Measurements from ENCODE around the gene ABHD2. TPM values are rescaled to one million over a fixed set of nuclear protein-coding genes. Genes with fewer than 3 reads are reported as not detected.
"Not testable (repeated sequence)": the region's sequence is repeated elsewhere in the genome, so short reads cannot be mapped to it uniquely, and the experiment has no call there.

ABHD2 gene
- total RNA-seq, 1 experiment from 2014 or later = 148 TPM

DNA sequence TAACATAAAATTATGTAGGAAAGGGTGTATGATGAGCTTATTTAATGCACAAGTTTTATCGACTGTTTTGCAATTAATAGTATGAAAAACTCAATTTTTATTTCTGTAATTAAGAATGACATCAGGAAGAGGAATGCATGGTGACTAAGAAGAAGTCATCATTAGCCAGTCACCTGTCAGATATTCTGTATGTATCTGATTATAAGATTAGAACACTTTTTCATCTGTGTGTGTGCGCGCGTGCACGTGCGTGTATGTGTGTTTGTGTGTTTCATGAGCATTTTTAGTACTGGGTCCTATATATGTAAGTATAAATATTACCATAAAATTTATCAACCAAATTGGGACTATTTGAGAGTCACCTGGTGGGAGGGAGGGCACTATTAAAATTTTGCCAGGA lies 5.0 kb upstream of the ABHD2 start:
- Histone ChIP-seq H3K4me1 (replicated peaks; ENCODE audit: insufficient read depth) (peaks cover 10% of the 10 kb centered on the region), H4K20me1 (ENCODE audit: insufficient read depth) (no peaks in the 10 kb centered on the region), H3K9me3 (ENCODE audit: insufficient read depth, low read depth) (no peaks in the 10 kb centered on the region), H2AFZ (no peak overlapping the region), H3K36me3 (ENCODE audit: low read depth) (no peaks in the 10 kb centered on the region), H3F3A (ENCODE audit: insufficient read depth, low read depth) (peaks cover 11% of the 10 kb centered on the region), H3K79me2 (ENCODE audit: low read depth) (no peaks in the 10 kb centered on the region), H3K4me3 (no peak overlapping the region), H3K27me3 (ENCODE audit: insufficient read depth, low read depth) (no peaks in the 10 kb centered on the region), H3K4me2 (no peak overlapping the region), H3K27ac (no peak overlapping the region), H3K9me2 (ENCODE audit: insufficient read depth) (no peaks in the 10 kb centered on the region)
- intact Hi-C loops (cut with micrococcal nuclease; ENCODE audit: unreplicated experiment) = no loop called here
- TF ChIP-seq, protein P1, sequence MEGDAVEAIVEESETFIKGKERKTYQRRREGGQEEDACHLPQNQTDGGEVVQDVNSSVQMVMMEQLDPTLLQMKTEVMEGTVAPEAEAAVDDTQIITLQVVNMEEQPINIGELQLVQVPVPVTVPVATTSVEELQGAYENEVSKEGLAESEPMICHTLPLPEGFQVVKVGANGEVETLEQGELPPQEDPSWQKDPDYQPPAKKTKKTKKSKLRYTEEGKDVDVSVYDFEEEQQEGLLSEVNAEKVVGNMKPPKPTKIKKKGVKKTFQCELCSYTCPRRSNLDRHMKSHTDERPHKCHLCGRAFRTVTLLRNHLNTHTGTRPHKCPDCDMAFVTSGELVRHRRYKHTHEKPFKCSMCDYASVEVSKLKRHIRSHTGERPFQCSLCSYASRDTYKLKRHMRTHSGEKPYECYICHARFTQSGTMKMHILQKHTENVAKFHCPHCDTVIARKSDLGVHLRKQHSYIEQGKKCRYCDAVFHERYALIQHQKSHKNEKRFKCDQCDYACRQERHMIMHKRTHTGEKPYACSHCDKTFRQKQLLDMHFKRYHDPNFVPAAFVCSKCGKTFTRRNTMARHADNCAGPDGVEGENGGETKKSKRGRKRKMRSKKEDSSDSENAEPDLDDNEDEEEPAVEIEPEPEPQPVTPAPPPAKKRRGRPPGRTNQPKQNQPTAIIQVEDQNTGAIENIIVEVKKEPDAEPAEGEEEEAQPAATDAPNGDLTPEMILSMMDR (conservative IDR thresholded peaks at IDR 0.05) = no peak
- ChIA-PET CTCF (no interaction called here), POLR2A (ENCODE audit: unreplicated experiment) (no interaction called here)
- BruUV-seq (replicated peaks) = no TSS peak
- no peak for DNase-seq

DNA sequence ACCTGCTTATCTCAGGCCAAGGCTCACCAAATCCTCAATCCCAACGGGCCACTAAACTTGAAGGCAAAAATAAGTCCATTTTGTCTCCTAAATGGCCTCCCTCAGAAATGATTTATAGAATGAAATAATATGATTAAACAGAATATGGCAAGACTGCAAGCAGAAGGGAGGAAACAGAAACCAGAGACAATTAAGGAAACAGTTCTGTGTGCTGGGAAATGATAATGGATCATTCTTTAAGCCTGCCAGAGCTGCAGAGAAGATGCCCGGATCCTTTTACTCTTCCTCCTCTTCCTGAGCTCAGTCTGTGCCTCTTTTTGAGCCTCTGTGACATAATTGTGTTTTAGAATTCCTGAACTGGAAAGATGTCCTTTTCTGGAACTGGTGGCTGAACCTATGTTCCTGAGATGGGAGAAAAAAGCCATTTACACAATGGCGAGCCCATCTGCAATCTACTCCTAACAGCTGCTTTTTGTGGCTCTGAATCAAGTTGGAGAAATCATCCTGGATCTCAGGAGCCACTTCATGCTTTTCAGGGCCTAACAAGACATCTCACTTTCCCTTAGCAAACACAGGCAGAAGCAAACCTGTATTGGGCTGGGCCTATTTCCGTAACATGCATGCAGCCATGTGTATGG lies 2.8 kb upstream of the ABHD2 start:
- intact Hi-C loops (cut with micrococcal nuclease; ENCODE audit: unreplicated experiment) = loop anchor here (5.0 kb wide), 1 partner anchor 42 kb away; no protein-coding TSS in a partner anchor
- TF ChIP-seq EZH2 (IDR thresholded peaks at IDR 0.05; ENCODE audit: low read depth) = no peak
- TF ChIP-seq, protein P1 (conservative IDR thresholded peaks at IDR 0.05) = no peak
- Histone ChIP-seq H3K4me3 (no peak overlapping the region), H3K27me3 (ENCODE audit: insufficient read depth, low read depth) (no peaks in the 10 kb centered on the region), H3K4me1 (replicated peaks; ENCODE audit: insufficient read depth) (peaks cover 25% of the 10 kb centered on the region), H2AFZ (no peak overlapping the region), H4K20me1 (ENCODE audit: insufficient read depth) (no peaks in the 10 kb centered on the region), H3K9me2 (ENCODE audit: insufficient read depth) (no peaks in the 10 kb centered on the region), H3K4me2 (no peak overlapping the region), H3K79me2 (ENCODE audit: low read depth) (peaks cover 18% of the 10 kb centered on the region), H3K9me3 (ENCODE audit: insufficient read depth, low read depth) (no peaks in the 10 kb centered on the region), H3F3A (ENCODE audit: insufficient read depth, low read depth) (peaks cover 11% of the 10 kb centered on the region), H3K36me3 (ENCODE audit: low read depth) (no peaks in the 10 kb centered on the region), H3K27ac (no peak overlapping the region)
- ChIA-PET POLR2A (ENCODE audit: unreplicated experiment) (no interaction called here), CTCF (no interaction called here)
- no peak for DNase-seq
- no TSS peak for BruUV-seq (replicated peaks)

DNA sequence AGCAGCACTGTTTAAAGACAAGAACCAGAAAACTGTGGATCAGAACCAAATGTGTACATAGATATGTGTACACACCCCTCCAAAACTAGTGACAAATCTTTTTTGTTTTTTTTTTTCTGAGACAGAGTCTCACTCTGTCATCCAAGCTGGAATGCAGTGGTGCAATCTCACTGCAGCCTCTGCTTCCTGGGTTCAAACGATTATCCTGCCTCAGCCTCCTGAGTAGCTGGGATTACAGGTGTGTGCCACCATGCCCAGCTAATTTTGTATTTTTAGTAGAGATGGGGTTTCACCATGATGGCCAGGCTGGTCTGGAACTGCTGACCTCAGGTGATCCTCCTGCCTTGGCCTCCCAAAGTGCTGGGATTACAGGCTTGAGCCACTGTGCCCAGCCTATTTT lies 2.3 kb upstream of the ABHD2 start:
- CTCF ChIA-PET; H3K36me3 ChIP-seq (ENCODE audit: low read depth); H4K20me1 ChIP-seq (ENCODE audit: insufficient read depth); H2AFZ ChIP-seq; BruUV-seq (replicated peaks); H3K4me3 ChIP-seq; H3K27ac ChIP-seq; H3K27me3 ChIP-seq (ENCODE audit: insufficient read depth, low read depth); H3K9me3 ChIP-seq (ENCODE audit: insufficient read depth, low read depth); POLR2A ChIA-PET (ENCODE audit: unreplicated experiment); H3K4me2 ChIP-seq; H3K9me2 ChIP-seq (ENCODE audit: insufficient read depth); DNase-seq: not testable (repeated sequence)
- intact Hi-C loops (cut with micrococcal nuclease; ENCODE audit: unreplicated experiment) = loop anchor here (5.0 kb wide), 1 partner anchor 41 kb away; no protein-coding TSS in a partner anchor
- Histone ChIP-seq H3K79me2 (ENCODE audit: low read depth) (peaks cover 19% of the 10 kb centered on the region), H3F3A (ENCODE audit: insufficient read depth, low read depth) (peaks cover 11% of the 10 kb centered on the region), H3K4me1 (replicated peaks; ENCODE audit: insufficient read depth) (peaks cover 30% of the 10 kb centered on the region)

DNA sequence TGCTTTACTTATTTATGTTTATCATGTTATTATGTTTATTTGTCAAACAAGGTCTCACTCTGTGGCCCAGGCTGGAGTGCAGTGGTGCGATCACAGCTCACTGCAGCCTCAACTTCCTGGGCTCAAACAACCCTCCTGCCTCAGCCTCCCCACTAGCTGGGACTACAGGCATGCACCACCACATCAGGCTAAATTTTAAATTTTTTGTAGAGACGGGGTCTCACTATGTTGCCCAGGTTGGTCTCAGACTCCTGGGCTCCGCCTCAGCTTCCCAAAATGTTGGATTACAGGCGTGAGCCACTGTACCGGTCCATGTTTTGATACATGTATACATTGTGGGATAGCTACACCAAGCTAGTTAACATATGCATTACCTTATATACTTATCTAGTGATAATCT lies 1.9 kb upstream of the ABHD2 start:
- H3K9me2 ChIP-seq (ENCODE audit: insufficient read depth); BruUV-seq (replicated peaks); H3K4me2 ChIP-seq; H3K27me3 ChIP-seq (ENCODE audit: insufficient read depth, low read depth); H3K9me3 ChIP-seq (ENCODE audit: insufficient read depth, low read depth); H3K4me3 ChIP-seq; DNase-seq; H4K20me1 ChIP-seq (ENCODE audit: insufficient read depth); H2AFZ ChIP-seq; H3K27ac ChIP-seq; H3K36me3 ChIP-seq (ENCODE audit: low read depth); POLR2A ChIA-PET (ENCODE audit: unreplicated experiment): not testable (repeated sequence)
- CTCF ChIA-PET = interaction anchor here (0.7 kb wide), 1 partner anchor 1032 kb away, joined by 3 read pairs; no protein-coding TSS in a partner anchor
- Histone ChIP-seq H3K79me2 (ENCODE audit: low read depth) (peaks cover 24% of the 10 kb centered on the region), H3F3A (ENCODE audit: insufficient read depth, low read depth) (peaks cover 11% of the 10 kb centered on the region), H3K4me1 (replicated peaks; ENCODE audit: insufficient read depth) (peaks cover 35% of the 10 kb centered on the region)
- intact Hi-C loops (cut with micrococcal nuclease; ENCODE audit: unreplicated experiment) = loop anchor here (5.0 kb wide), 1 partner anchor 41 kb away; no protein-coding TSS in a partner anchor
